ENCODE results near the gene ZFAND2A. TPM values are rescaled to one million over a fixed set of nuclear protein-coding genes. Genes with fewer than 3 reads are reported as not detected.
A peak's percentile ranks its signal among the peaks of the same experiment; 100 is the strongest.

Gene ZFAND2A
- total RNA-seq, 6 donors from 2014 or later, result 12.5 to 45.1 (median 21.6) TPM

GRCh38 chr7:1121886-1122831 is 37.8 kb downstream of the ZFAND2A start:
- ATAC-seq (ENCODE audit: low FRiP score in 2 of 2) (no peak), DNase-seq (no peak)
- peaks cover 0 to 4% (median 2%) of the 10 kb centered on the region in 4 donors for H3K36me3 ChIP-seq
- 79 to 83% methylated on average over 5 to 19 of the region's 28 CpGs for WGBS, 2 donors
- TF ChIP-seq POLR2AphosphoS5 (IDR thresholded peaks at IDR 0.05) (no peak), EP300 (IDR thresholded peaks at IDR 0.05) (no peak), POLR2A (IDR thresholded peaks at IDR 0.05) (no peak), CTCF (IDR thresholded peaks at IDR 0.05) (no peak)
- no peaks in the 10 kb centered on the region for H3K27me3 ChIP-seq
- peaks cover 3 to 20% (median 5%) of the 10 kb centered on the region in 4 donors for H3K4me1 ChIP-seq
- no peak overlapping the region for H3K27ac ChIP-seq
- no peak overlapping the region for H3K4me3 ChIP-seq
- H3K9me3 ChIP-seq, result no peaks in the 10 kb centered on the region

- ATAC-seq (ENCODE audit: low FRiP score in 2 of 2) (peak in 1 of 2 donors; percentile 17), DNase-seq (no peak)
- H3K9me3 ChIP-seq, result no peaks in the 10 kb centered on the region
- TF ChIP-seq POLR2AphosphoS5 (IDR thresholded peaks at IDR 0.05), result no peak
- no peak for TF ChIP-seq EP300 (IDR thresholded peaks at IDR 0.05)
- no peak for TF ChIP-seq CTCF (IDR thresholded peaks at IDR 0.05)
- TF ChIP-seq POLR2A (IDR thresholded peaks at IDR 0.05), result no peak
- peaks cover 0 to 3% (median 0%) of the 10 kb centered on the region in 4 donors for H3K36me3 ChIP-seq
- H3K4me1 ChIP-seq, result peaks cover 3 to 20% (median 5%) of the 10 kb centered on the region in 4 donors
- H3K27me3 ChIP-seq, result no peaks in the 10 kb centered on the region
- H3K27ac ChIP-seq, result no peak overlapping the region
- WGBS, 2 donors, result 91 to 98% methylated on average over 12 to 14 of the region's 14 CpGs
- H3K4me3 ChIP-seq, result no peak overlapping the region
Observed at GRCh38 chr7:1121476-1121875, 38.5 kb downstream of the ZFAND2A start.

GRCh38 chr7:1120791-1121190 is 39.2 kb downstream of the ZFAND2A start:
- H3K9me3 ChIP-seq, result no peaks in the 10 kb centered on the region
- TF ChIP-seq POLR2AphosphoS5 (IDR thresholded peaks at IDR 0.05) (no peak), CTCF (IDR thresholded peaks at IDR 0.05) (no peak), POLR2A (IDR thresholded peaks at IDR 0.05) (no peak), EP300 (IDR thresholded peaks at IDR 0.05) (no peak)
- H3K27ac ChIP-seq, result no peak overlapping the region
- H3K4me1 ChIP-seq, result peaks cover 3 to 20% (median 5%) of the 10 kb centered on the region in 4 donors
- H3K27me3 ChIP-seq, result no peaks in the 10 kb centered on the region
- WGBS, 2 donors, result 94 to 96% methylated on average over 22 of the region's 22 CpGs
- H3K36me3 ChIP-seq, result peaks cover 0 to 3% (median 0%) of the 10 kb centered on the region in 4 donors
- no peak overlapping the region for H3K4me3 ChIP-seq
- DNase-seq, result no peak
- no peak for ATAC-seq (ENCODE audit: low FRiP score in 2 of 2)

- DNase-seq (no peak), ATAC-seq (ENCODE audit: low FRiP score in 2 of 2) (no peak)
- 83 to 90% methylated on average over 5 of the region's 5 CpGs for WGBS, 2 donors
Observed at GRCh38 chr7:1119201-1119600, 40.8 kb downstream of the ZFAND2A start.

More at GRCh38 chr7:1119201-1119600, 40.8 kb downstream of the ZFAND2A start:
- TF ChIP-seq CTCF (IDR thresholded peaks at IDR 0.05), result no peak
- no peak for TF ChIP-seq POLR2AphosphoS5 (IDR thresholded peaks at IDR 0.05)
- no peak for TF ChIP-seq EP300 (IDR thresholded peaks at IDR 0.05)
- TF ChIP-seq POLR2A (IDR thresholded peaks at IDR 0.05), result no peak
- no peak overlapping the region for H3K27ac ChIP-seq
- no peaks in the 10 kb centered on the region for H3K36me3 ChIP-seq
- H3K9me3 ChIP-seq, result no peaks in the 10 kb centered on the region
- peaks cover 0 to 13% (median 2%) of the 10 kb centered on the region in 4 donors for H3K4me1 ChIP-seq
- no peak overlapping the region for H3K4me3 ChIP-seq
- H3K27me3 ChIP-seq, result no peaks in the 10 kb centered on the region
